GM19395 (cell line): ENCODE data around the gene THOC2.
"Not testable (repeated sequence)": the region's sequence is repeated elsewhere in the genome, so short reads cannot be mapped to it uniquely, and the experiment has no call there.

Source experiments
- ATAC-seq: cut with Tn5 transposase; IDR thresholded peaks from one replicate; pipeline ENCODE4 v1.9.1; 2021; ENCODE audit warnings: mild to moderate bottlenecking, moderate library complexity; ENCODE audit not compliant: unreplicated experiment

Gene THOC2

DNA sequence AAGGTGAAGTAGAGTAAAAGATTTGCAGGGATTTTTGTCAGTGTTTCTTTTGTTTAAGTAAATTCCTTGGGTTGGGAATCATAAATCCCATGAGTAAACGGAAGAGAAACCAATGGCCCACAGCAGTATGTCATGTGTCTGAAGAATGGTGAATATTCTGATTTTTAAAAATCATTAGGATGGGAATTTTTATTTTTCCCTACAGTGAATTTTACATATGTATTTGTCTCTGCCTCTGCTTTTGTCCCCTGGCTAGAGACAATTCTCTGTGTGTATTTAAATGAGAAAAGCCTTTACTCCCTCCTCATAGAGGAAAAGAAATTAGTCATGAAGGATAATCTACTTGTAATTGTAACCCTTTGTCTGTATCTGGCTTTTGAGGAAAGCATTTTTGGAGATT lies 152.1 kb downstream of the THOC2 start:
- ATAC-seq = no peak

DNA sequence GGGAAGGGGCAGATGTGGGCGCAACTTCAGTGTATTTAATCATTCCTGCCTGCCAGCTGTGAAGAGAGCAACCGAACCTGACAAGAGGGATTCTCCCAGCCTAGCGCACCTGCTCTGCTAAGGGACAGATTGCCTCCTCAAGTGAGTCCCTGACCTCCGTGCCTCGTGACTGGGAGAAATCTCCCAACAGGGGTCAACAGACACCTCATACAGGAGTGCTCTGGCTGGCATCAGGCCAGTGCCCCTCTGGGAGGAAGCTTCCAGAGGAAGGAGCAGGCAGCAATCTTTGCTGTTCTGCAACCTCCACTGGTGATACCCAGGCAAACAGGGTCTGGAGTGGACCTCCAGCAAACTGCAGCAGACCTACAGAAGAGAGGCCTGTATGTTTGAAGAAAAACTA lies 158.8 kb downstream of the THOC2 start:
- ATAC-seq = not testable (repeated sequence)

DNA sequence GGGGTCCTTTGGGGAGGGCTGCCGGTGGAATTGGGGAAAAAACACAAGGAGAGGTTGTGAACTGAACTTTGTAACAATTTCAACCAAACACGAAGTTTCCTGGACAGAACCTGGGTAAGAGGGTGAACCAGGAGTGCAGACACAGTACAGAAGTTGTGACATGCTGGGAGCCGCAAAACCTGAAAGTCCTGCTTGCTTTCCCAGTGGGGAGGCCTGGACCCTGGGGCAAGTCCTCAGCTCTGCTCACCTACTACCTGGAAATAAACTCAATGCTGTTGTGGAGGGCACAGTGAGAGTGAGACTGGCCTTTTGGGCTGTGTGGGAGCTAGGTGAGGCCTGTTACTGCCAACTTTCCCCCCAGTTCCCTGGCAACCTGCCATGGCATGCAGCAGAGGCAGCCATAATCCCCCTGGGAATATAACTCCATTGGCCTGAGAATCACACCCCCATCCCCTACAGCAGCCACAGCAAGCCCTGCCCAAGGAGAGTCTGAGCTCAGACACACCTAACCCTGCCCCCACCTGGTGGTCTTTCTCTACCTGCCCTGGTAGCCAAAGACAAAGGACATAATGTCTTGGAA lies 162.8 kb downstream of the THOC2 start:
- ATAC-seq = no peak

DNA sequence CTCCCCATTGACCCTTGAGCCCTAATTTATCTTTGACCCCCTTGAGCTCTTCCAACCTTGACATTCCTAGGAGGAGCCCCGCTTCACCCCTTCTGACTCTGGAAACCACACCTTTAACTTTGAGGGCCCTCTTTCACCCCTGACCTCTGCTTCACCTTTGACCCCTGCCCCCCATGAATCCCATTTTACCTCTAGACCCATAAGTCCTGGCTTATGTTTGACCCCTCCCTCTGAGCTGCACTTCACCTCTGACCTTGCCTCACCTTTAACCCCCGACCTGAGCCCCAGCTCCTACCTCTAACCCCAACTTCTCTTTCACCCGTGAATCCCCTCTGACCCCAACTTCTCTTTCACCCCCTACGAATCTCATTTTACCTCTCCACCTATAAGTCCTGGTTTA lies 169.7 kb downstream of the THOC2 start:
- ATAC-seq = no peak

DNA sequence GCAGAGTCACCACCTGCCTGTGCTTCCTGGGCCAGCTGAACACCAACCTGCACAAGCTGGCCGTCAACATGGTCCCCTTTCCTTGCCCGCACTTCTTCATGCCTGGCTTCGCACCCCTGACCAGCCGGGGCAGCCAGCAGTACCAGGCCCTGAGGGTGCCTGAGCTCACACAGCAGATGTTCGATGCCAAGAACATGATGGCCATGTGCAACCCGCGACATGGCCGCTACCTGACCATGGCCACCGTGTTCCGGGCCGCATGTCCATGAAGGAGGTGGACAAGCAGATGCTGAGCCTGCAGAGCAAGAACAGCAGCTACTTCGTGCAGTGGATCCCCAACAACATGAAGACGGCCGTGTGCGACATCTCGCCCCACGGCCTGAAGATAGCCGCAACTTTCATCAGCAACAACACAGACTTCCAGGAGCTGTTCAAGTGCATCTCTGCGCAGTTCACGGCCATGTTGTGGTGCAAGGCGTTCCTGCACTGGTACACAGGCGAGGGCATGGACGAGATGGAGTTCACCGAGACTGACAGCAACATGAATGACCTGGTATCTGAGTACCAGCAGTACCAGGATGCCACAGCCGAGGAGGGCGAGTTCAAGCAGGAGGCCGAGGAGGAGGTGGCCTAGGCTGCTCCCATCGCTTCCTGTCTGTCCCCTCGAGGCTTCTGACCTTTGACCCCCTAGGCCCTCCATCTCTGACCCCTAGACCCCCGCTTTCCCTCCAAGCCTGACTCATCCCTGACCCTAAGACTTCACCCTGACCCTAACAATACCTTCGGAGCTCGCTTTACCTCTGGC lies 170.3 kb downstream of the THOC2 start:
- no peak for ATAC-seq

DNA sequence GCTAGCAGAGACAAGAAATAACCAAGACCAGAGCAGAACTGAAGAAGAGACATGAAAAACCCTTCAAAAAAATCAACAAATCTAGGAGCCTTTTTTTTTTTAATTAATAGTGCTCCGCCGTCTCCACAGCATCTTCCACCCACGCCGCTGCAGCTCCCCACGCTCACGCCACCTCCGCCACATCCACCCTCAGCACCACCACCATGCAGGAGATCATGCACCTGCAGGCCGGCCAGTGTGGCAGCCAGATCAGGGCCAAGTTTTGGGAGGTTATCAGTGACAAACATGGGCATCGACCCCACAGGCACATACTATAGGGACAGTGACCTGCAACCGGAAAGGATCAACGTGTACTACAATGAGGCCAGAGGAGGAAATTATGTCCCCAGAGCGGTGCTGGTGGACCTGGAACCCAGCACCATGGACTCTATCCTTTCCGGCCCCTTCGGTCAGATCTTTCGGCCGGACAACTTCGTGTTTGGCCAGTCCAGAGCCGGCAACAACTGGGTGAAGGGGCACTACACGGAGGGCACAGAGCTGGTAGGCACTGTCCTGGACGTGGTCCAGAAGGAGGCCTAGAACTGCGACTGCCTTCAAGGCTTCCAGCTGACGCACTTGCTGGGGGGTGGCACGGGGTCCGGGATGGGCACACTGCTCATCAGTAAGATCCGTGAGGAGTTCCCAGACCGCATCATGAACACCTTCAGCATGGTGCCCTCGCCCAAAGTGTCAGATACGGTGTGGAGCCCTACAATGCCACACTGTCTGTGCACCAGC lies 171.2 kb downstream of the THOC2 start:
- no peak for ATAC-seq

DNA sequence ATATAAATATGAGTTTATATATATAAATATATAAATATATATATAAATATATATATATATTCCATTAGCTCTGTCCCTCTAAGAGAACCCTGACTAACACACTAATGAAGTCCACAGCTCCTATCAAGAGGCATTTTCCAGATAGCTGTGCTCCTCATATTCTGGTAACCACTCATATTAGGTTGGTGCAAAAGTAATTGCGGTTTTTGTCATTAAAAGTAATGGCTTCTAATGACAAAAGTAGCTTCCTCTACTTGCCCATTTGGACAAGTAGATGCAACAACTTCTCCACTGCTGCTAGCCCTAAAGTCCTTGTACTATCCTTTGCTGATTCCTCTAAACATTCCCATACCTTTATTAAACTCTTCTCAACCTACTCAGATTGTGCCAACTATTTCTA lies 182.0 kb downstream of the THOC2 start:
- ATAC-seq = no peak
